NCI-H345 treated with DMSO at 0.1 percent for 48 hours (cell line): Measurements from ENCODE around the gene PLVAP.

Source experiments
- DNase-seq: peaks from one replicate; lab custom pipeline; 2025; ENCODE audit not compliant: unreplicated experiment; lab: John Stamatoyannopoulos, UW

The PLVAP gene

GRCh38 chr19:17303167-17303939 is 73.8 kb downstream of the PLVAP start, which contains the start of gene ABHD8:
ABHD8 (minus strand) TSS chr19:17303425; CDS start chr19:17301616, 1,809 bp downstream.
- peak; percentile 83 for DNase-seq

DNA sequence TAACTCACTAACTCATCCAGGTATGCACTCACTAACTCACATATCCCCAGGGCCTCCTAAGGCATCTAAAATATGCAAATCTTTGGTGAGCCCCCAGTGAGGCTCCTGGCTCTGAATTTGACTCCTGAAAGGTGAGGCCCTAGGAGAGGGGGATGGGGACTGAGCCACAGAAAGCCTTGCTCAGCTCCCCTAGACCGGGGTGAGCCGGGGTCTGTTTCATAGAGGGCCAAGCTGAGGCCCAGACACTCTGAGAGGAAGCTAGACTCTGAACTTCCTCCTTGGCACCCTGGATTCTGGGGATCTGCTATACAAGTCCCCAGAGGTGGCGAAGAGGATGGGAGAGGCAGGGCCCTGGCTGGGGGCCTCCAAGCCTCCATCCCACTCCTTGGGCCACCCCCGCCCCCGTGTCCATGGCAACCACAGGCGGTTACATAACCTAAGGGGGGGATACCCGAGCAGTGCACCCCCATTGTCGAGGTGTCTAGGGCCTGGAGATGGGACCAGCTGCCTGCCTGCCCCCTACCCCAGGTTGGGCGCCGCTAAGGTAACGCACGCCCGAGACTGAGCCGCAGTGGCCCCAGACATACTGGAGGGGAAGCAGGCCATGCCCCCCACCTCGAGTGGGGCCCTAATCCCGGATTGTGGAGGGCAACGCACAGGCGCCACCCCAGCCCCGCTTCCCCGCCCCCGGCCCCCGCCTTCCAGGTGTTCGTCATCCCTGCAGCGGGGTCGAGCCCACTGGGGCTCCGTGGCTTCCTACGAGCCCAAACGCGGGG is 74.6 kb downstream of the PLVAP start:
- DNase-seq: no peak
